HS-27A (cell line): Measurements from ENCODE around the gene PDGFC.
A peak's percentile ranks its signal among the peaks of the same experiment; 100 is the strongest.

ENCODE experiments used
- DNase-seq: peaks from one replicate; pipeline ENCODE4 v3.0.0-alpha.2; 2012; ENCODE audit warnings: low read depth, missing footprints

The PDGFC gene

GRCh38 chr4:156974264-156974663 lies 2.7 kb upstream of the PDGFC start:
- no peak for DNase-seq

- no peak for DNase-seq
These were observed 898 bp upstream of the PDGFC start for GRCh38 chr4:156972379-156973015.

- DNase-seq, result no peak
These were observed 379 bp downstream of the PDGFC start for GRCh38 chr4:156971165-156971675.

DNA sequence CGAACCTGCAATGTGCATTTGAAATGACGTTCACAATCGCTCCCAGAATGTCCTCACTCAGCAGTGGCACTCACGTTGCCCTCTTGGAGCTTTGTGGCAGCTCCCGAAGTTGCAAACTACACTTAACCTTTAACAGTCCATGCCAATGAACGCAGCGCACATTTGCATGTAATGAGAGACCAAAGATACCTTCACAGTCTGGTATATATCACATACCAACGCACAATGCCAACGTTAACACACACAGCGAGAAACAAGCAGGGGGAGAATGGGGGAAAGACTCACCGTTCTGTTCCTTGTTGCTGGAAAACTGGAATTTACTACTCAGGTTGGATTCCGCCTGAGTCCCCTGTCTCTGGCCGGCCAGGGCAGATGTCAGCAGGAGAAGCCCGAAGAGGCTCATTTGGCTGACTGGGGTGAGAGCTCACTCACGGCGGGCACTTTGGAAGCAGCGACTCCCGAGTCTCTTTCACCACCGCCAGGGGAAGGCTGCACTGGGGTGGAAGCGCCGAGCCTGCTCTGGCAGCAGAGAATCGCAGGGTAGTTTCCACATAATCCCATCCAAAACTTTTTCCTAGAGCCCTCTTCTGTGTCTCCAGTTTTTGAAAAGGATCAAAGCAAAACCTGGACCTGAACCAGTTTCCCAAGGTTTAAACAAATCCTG lies 966 bp downstream of the PDGFC start:
- DNase-seq, result no peak

GRCh38 chr4:156969911-156970310 lies 1.7 kb downstream of the PDGFC start:
- DNase-seq, result no peak

DNA sequence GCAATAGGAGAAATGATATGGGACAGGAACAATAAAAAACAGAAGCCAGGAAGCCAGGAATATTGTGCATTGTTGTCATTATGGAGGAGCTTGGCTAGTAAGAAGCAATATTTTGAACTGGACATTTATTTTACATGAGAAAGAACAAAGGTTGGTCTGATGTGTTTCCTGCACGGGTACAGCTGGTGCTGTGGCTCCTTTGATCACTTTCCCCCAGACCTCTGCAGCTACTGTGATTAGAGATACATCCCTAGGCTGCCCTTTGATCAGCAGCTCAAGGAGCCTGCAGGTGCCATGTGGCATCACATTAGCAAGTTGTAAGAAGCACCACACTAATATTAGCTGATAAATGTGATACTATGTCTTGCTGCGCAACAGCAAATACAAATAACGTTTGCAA lies 2.5 kb downstream of the PDGFC start:
- DNase-seq, result no peak

- DNase-seq, result peak; percentile 88
These were observed 3.1 kb downstream of the PDGFC start for GRCh38 chr4:156968479-156968984.

GRCh38 chr4:156966836-156967235 lies 4.8 kb downstream of the PDGFC start:
- no peak for DNase-seq

- no peak for DNase-seq
These were observed 8.2 kb downstream of the PDGFC start for GRCh38 chr4:156963419-156963818.

GRCh38 chr4:156962528-156962974 lies 9.0 kb downstream of the PDGFC start:
- no peak for DNase-seq

DNA sequence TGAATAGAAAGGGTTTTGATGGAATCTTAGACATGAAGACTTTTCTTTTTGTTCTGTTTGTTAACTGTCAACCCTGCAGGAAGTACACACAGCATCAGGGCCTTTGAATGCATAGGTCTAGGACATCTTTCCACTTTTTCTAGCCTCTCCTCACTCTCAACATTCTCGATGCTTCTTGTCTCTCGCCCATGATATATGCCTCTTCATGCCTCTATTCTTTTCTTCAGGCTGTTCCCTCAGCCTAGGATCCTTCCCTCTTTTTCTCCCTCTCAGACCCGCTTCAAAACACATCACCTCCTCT lies 9.6 kb downstream of the PDGFC start:
- no peak for DNase-seq

DNA sequence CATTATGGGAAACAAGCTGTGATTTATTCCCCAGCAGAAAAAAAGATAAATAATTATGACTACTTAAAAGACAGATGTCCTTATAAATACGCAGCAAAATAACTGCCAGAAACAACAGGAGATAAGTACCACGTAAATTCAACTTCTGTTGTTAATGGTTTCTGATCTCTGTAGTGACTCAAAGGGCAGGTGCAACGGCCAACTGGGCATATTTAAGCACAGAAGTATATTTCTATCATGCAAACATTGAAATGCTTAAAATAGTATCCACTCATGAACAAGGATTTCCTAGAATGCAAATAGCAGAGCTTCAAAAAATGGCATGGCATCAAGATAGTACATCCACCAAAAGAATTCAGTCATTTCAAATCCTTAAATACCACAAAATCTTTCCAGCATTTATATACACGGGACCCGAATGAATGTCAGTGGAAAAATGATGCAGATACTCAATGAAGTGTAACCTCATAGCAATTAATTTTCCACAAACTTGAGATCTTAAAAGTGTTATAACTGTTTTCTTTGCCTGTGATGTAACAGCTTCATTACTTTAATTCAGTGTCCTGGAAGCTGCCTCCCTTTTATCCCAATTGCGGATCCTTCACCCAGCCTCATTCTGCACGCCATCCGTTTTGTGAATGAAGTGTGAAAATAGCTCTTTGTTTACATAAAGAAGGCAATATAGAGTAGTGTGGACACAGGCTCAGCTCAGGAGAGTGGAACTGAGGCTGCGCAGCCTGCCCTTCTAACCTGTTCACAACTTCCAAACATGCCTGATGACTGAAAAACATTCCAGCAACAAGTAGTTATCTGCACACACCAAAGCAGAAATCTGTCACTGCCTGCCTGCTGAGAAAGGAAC lies 10.2 kb downstream of the PDGFC start:
- DNase-seq, result no peak

GRCh38 chr4:156959298-156959702 lies 12.3 kb downstream of the PDGFC start:
- no peak for DNase-seq

DNA sequence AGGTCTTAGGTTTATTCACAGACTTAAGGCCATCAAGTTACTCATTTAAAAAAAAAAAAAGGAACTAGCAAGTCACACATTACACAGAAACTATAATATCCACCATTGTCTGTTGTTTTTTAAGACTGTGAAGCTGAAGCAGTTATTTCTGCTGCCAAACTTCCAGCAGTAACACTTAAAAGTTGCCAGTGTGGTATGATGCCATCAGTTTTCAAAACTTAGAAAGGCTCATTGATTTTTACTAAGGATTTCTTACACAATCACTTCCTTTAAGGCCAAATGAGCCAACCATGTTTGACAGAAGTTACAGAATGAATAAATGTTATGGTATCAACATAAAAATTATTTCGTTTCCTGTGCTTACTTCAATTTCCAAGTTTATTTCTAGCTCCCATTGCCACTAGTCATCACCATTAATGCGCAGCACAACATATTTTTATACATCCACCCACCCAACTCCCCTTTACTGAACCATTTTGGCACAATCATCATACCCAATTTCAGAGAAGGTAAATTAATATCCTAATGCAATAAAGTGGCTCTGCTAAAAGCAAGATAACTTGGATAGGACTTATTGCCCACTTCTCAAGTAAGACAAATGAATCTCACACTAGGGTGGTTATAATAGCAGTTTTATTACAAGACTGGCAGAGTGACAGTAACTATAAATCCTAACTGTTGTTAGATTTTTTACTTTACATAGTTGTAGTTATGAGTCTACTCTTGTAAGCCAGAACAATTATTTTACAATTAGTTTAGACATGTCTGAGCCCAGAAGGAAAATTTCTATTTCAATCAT lies 13.1 kb downstream of the PDGFC start:
- no peak for DNase-seq

GRCh38 chr4:156957556-156957955 lies 14.0 kb downstream of the PDGFC start:
- no peak for DNase-seq

DNA sequence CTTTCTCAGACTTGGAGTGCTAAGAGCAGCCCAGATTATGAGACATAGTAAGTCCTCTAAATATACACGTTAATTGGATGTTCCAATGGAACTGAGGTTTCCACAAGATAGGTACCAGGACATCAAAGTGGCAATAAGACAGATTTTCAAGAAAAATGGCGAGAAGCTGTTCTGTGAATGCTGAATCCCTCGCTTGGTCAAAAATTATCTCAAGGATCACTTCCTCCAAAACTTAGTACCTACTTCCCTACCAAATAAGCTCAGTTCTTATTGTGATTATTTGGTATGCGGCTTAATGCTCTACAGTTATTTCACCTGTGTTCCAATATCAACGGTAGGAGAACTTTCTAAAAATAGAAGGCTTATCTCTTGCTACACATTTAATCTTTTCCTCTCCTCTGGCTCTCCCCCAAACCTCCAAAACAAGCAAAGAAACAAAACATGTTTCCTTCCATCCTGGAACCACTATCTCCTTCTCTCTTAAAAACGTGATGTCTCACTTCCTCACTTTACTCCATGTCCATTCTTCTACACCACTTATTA lies 14.7 kb downstream of the PDGFC start:
- DNase-seq, result no peak

DNA sequence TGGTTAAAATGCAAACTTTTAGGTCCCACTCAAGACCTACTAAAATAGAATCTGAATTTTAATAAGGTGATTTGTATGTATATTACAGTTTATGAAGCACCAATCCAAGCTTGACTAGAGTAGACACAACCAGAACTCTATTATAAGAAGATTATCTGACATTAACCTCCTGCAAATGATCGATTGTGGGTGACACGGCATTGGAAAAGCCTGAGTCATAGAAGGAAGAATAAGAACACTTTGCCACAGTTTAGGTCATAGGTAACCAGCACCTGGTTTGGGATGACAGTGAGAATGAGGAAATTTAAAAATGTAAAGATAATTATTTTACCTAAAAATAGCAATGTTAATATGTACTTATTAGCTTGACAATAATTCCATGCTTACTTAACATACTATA lies 15.2 kb downstream of the PDGFC start:
- DNase-seq, result no peak

GRCh38 chr4:156954587-156954986 lies 17.0 kb downstream of the PDGFC start:
- no peak for DNase-seq

DNA sequence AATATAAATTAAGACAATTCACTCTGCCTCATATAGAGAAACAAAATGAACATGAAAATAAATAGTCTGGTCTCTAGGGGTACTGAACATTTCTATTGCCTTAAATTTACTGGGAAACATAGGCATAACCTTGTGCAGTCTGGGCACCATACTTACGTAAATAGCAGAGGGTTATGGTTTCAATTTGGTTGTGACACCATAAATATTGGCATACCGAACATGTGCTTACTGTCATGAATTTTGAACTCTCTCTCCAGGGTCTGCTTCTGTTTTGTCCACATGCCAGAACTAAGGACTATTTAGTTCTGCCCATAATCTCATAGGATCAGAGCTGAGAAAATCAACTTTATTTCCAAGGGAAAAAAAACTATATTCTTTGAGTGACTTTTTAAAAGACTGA lies 17.6 kb downstream of the PDGFC start:
- DNase-seq, result no peak

- DNase-seq, result no peak
These were observed 18.6 kb downstream of the PDGFC start for GRCh38 chr4:156953001-156953400.

GRCh38 chr4:156952078-156952759 lies 19.4 kb downstream of the PDGFC start:
- no peak for DNase-seq
